Measurements from ENCODE around the gene IDNK. TPM values are rescaled to one million over a fixed set of nuclear protein-coding genes. Genes with fewer than 3 reads are reported as not detected.

IDNK gene
- total and polyA plus RNA-seq, 4 donors, result 1.7 to 21.8 (median 7.3) TPM

DNA sequence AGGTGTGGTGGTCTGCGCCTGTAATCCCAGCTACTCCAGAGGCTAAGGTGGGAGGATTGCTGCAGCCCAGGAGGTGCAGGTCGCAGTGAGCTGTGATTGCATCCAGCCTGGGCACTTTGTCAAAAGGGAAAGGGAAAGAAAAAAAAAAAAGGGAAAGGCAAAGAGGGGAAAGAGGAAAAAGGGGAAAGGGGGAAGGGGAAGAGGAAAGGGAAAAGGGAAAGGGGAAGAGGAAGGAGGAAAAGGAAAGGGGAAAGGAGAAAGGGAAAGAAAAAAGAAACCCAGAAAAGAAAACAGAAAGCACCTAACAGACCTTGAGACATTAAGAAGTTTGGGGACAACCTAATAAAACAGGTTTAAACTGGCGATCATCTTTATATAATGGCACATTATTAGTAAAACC, 40.0 kb downstream of the IDNK start:
- H3K36me3 ChIP-seq (ENCODE audit: control insufficient read depth in 1 of 2, insufficient read depth in 2 of 2, low read length in 1 of 2), result peaks cover 2 to 8% of the 10 kb centered on the region in 2 donors
- H3K9me3 ChIP-seq (ENCODE audit: control insufficient read depth, low read length), result no peaks in the 10 kb centered on the region
- H3K27me3 ChIP-seq (ENCODE audit: control insufficient read depth in 1 of 2, insufficient read depth in 2 of 2, low read length in 1 of 2), result no peaks in the 10 kb centered on the region
- ATAC-seq (ENCODE audit: low FRiP score), result no peak
- no peak overlapping the region for H3K4me3 ChIP-seq (ENCODE audit: low read length in 2 of 2)
- intact Hi-C loops (cut with DNase I), result no loop called here
- WGBS, 2 donors, result 93 to 98% methylated on average over 3 of the region's 3 CpGs
- no peak overlapping the region for H3K27ac ChIP-seq (ENCODE audit: low read depth in 1 of 2, low read length in 2 of 2)
- no peak for DNase-seq
- H3K4me1 ChIP-seq (ENCODE audit: control insufficient read depth in 1 of 2, insufficient read depth in 2 of 2, low read length in 2 of 2), result no peaks in the 10 kb centered on the region

DNA sequence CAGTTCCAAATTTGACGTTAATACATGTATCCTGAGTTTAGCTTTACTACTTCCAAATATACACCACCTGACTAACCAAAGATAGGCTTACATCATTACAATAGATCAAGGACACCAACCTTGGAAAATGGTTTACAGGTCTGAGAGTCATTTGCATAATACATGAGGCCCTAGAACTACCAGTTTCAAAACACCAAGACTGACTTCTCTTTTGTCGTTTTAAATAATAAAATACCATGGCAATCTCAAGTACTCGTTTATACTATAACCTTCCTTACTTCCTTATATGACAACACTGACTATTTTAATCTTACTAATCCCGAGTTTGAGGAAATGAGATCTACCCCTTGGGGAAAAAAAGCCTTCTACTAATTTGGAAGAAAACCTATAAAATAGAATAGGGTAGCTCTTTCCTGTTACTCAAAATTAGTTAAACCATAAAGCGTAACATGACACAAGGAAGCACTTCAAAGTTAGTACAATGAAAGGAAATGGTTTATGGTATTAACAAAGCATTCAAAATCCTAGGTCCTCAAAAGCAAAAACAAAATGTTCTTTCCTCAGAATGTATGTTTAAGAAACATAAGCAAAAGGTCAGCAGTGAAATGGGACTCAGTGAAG, 42.7 kb downstream of the IDNK start:
- WGBS, 2 donors, result 52 to 66% methylated on average over 5 of the region's 5 CpGs
- DNase-seq (no peak), ATAC-seq (ENCODE audit: low FRiP score) (no peak)
- no peaks in the 10 kb centered on the region for H3K9me3 ChIP-seq (ENCODE audit: control insufficient read depth, low read length)
- no peak overlapping the region for H3K27ac ChIP-seq (ENCODE audit: low read depth in 1 of 2, low read length in 2 of 2)
- intact Hi-C loops (cut with DNase I), result no loop called here
- no peaks in the 10 kb centered on the region for H3K4me1 ChIP-seq (ENCODE audit: control insufficient read depth in 1 of 2, insufficient read depth in 2 of 2, low read length in 2 of 2)
- no peaks in the 10 kb centered on the region for H3K27me3 ChIP-seq (ENCODE audit: control insufficient read depth in 1 of 2, insufficient read depth in 2 of 2, low read length in 1 of 2)
- no peak overlapping the region for H3K4me3 ChIP-seq (ENCODE audit: low read length in 2 of 2)
- H3K36me3 ChIP-seq (ENCODE audit: control insufficient read depth in 1 of 2, insufficient read depth in 2 of 2, low read length in 1 of 2), result peaks cover 2 to 4% of the 10 kb centered on the region in 2 donors

DNA sequence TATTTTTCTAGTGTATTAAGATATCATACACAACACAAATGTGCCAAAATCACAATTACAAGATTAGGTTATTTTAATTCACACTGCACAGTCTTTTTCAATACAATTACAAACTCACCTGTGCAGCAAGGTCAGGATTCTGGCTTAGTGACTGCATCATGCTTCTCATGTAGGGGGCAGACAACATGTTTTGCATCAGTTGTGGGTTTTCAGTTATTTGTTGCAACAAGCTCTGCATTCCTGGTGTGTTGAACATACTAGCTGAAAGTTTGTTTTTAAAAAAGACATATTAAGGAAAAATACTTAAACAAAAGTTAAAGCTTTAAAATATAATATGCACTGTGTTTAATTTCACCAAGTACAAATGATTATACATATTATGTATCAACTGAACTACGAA, 46.1 kb downstream of the IDNK start:
- WGBS, 2 donors, result 94 to 97% methylated on average over 1 of the region's 1 CpG
- DNase-seq, result no peak
- Histone ChIP-seq H3K4me1 (ENCODE audit: control insufficient read depth in 1 of 2, insufficient read depth in 2 of 2, low read length in 2 of 2) (no peaks in the 10 kb centered on the region), H3K27ac (ENCODE audit: low read depth in 1 of 2, low read length in 2 of 2) (no peak overlapping the region), H3K4me3 (ENCODE audit: low read length in 2 of 2) (no peak overlapping the region), H3K9me3 (ENCODE audit: control insufficient read depth, low read length) (no peaks in the 10 kb centered on the region), H3K27me3 (ENCODE audit: control insufficient read depth in 1 of 2, insufficient read depth in 2 of 2, low read length in 1 of 2) (no peaks in the 10 kb centered on the region), H3K36me3 (ENCODE audit: control insufficient read depth in 1 of 2, insufficient read depth in 2 of 2, low read length in 1 of 2) (peaks cover 4 to 5% of the 10 kb centered on the region in 2 donors)
- no peak for ATAC-seq (ENCODE audit: low FRiP score)
- intact Hi-C loops (cut with DNase I), result no loop called here

DNA sequence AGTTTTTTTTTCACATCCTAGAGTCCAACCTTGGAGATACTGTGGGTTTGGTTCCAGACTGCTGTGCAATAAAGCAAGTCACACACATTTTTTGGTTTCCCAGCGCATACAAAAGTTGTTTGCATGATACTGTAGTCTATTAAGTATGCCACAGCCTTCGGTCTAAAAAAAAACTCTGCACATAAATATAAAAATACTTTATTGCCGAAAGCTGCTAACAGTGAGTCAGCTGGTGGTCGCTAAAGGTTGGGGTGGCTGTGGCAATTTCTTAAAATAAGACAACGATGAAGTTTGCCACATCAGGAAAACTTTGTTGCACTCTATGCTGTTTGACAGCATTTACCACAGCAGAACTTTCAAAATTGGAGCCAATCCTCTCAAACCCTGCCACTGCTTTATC, 47.4 kb downstream of the IDNK start:
- Histone ChIP-seq H3K4me3 (ENCODE audit: low read length in 2 of 2) (no peak overlapping the region), H3K27me3 (ENCODE audit: control insufficient read depth in 1 of 2, insufficient read depth in 2 of 2, low read length in 1 of 2) (no peaks in the 10 kb centered on the region), H3K9me3 (ENCODE audit: control insufficient read depth, low read length) (no peaks in the 10 kb centered on the region), H3K4me1 (ENCODE audit: control insufficient read depth in 1 of 2, insufficient read depth in 2 of 2, low read length in 2 of 2) (no peaks in the 10 kb centered on the region), H3K27ac (ENCODE audit: low read depth in 1 of 2, low read length in 2 of 2) (no peak overlapping the region), H3K36me3 (ENCODE audit: control insufficient read depth in 1 of 2, insufficient read depth in 2 of 2, low read length in 1 of 2) (peaks cover 0 to 4% of the 10 kb centered on the region in 2 donors)
- no peak for DNase-seq
- ATAC-seq (ENCODE audit: low FRiP score), result no peak
- intact Hi-C loops (cut with DNase I), result no loop called here
- 87 to 88% methylated on average over 5 of the region's 5 CpGs for WGBS, 2 donors

DNA sequence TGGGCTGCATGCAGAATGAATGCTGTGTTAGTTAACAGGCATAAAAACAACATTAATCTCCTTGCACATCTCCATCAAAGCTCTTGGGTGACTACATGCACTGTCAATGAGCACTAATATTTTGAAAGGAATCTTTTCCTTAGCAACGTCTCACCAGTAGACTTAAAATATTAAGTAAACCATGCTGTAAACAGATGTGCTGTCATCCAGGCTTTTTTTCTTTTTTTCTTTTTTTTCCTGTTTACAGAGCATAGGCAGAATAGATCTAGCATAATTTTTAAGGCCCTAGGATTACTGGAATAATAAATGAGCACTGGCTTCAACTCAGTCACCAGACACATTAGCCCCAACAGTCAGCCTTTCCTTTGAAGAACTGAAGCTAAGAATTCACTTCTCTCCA, 48.5 kb downstream of the IDNK start:
- Histone ChIP-seq H3K27me3 (ENCODE audit: control insufficient read depth in 1 of 2, insufficient read depth in 2 of 2, low read length in 1 of 2) (no peaks in the 10 kb centered on the region), H3K4me3 (ENCODE audit: low read length in 2 of 2) (no peak overlapping the region), H3K4me1 (ENCODE audit: control insufficient read depth in 1 of 2, insufficient read depth in 2 of 2, low read length in 2 of 2) (no peaks in the 10 kb centered on the region), H3K9me3 (ENCODE audit: control insufficient read depth, low read length) (no peaks in the 10 kb centered on the region), H3K27ac (ENCODE audit: low read depth in 1 of 2, low read length in 2 of 2) (no peak overlapping the region), H3K36me3 (ENCODE audit: control insufficient read depth in 1 of 2, insufficient read depth in 2 of 2, low read length in 1 of 2) (peaks cover 0 to 4% of the 10 kb centered on the region in 2 donors)
- intact Hi-C loops (cut with DNase I), result no loop called here
- DNase-seq, result no peak
- ATAC-seq (ENCODE audit: low FRiP score), result no peak
- 39 to 40% methylated on average over 1 of the region's 1 CpG for WGBS, 2 donors

DNA sequence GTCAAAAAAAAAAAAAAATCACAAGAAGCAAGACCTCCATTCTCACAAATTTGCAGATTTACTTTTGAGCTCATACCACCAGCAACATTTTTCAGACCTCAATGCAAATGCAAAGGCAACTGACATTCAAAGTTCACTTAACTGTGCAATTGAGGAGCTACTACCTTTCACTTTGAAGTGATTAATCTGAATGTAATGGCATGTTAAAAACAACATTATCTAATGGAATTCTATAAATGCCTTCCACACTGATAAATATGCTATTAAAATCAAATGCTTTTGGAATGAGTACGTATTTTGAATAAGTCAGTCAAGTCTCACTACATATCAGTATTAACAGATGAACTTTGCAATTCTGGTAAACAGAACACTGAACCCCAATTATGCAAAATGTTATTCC, 52.5 kb downstream of the IDNK start:
- no peak for ATAC-seq (ENCODE audit: low FRiP score)
- intact Hi-C loops (cut with DNase I), result no loop called here
- Histone ChIP-seq H3K9me3 (ENCODE audit: control insufficient read depth, low read length) (no peaks in the 10 kb centered on the region), H3K27ac (ENCODE audit: low read depth in 1 of 2, low read length in 2 of 2) (no peak overlapping the region), H3K4me1 (ENCODE audit: control insufficient read depth in 1 of 2, insufficient read depth in 2 of 2, low read length in 2 of 2) (no peaks in the 10 kb centered on the region), H3K4me3 (ENCODE audit: low read length in 2 of 2) (no peak overlapping the region), H3K36me3 (ENCODE audit: control insufficient read depth in 1 of 2, insufficient read depth in 2 of 2, low read length in 1 of 2) (peaks cover 5 to 8% of the 10 kb centered on the region in 2 donors), H3K27me3 (ENCODE audit: control insufficient read depth in 1 of 2, insufficient read depth in 2 of 2, low read length in 1 of 2) (no peaks in the 10 kb centered on the region)
- WGBS, 2 donors, result 50 to 65% methylated on average over 1 of the region's 1 CpG
- DNase-seq, result no peak

DNA sequence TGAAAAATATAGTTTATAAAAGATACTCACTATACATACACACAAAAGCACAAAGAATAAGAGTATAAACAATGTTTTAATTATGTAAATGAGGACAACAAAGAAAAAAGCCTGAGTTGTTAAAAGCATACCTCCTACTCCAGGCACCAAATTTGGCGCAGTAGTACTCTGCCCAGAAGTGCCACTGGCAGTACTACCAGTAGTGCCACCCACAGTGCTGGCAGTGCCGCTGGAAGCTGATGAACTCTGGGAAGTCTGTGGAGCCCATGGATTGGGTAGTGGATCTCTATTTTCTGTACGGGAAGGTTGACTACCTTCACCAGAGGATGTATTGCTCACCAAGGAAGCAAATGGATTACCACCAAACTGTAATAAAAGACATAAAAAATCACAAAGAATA, 54.7 kb downstream of the IDNK start:
- DNase-seq (no peak), ATAC-seq (ENCODE audit: low FRiP score) (no peak)
- intact Hi-C loops (cut with DNase I), result no loop called here
- no peaks in the 10 kb centered on the region for H3K9me3 ChIP-seq (ENCODE audit: control insufficient read depth, low read length)
- H3K36me3 ChIP-seq (ENCODE audit: control insufficient read depth in 1 of 2, insufficient read depth in 2 of 2, low read length in 1 of 2), result peaks cover 8 to 10% of the 10 kb centered on the region in 2 donors
- H3K27ac ChIP-seq (ENCODE audit: low read depth in 1 of 2, low read length in 2 of 2), result no peak overlapping the region
- WGBS, 2 donors, result 93 to 96% methylated on average over 3 of the region's 3 CpGs
- H3K4me1 ChIP-seq (ENCODE audit: control insufficient read depth in 1 of 2, insufficient read depth in 2 of 2, low read length in 2 of 2), result no peaks in the 10 kb centered on the region
- no peaks in the 10 kb centered on the region for H3K27me3 ChIP-seq (ENCODE audit: control insufficient read depth in 1 of 2, insufficient read depth in 2 of 2, low read length in 1 of 2)
- H3K4me3 ChIP-seq (ENCODE audit: low read length in 2 of 2), result no peak overlapping the region

DNA sequence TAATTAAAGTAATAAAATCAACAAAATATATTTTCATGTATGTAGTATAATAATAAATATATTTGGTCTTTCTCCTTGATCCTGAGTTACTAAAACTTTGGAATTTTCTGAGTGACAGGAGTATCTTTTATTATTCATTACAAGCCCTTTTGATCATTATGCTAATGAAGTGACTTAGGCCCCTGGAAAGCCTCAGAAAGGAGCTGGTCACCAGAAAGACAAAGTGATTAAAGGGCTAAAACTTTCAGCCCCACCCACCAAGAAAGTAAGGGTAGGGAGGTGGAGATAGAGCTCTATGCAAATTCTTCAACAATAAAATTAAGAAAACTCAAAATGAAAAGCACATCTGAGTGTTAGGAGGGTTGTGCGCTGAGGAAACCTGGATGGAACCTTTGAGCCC, 57.3 kb downstream of the IDNK start:
- DNase-seq (no peak), ATAC-seq (ENCODE audit: low FRiP score) (no peak)
- Histone ChIP-seq H3K9me3 (ENCODE audit: control insufficient read depth, low read length) (no peaks in the 10 kb centered on the region), H3K4me1 (ENCODE audit: control insufficient read depth in 1 of 2, insufficient read depth in 2 of 2, low read length in 2 of 2) (no peaks in the 10 kb centered on the region), H3K27ac (ENCODE audit: low read depth in 1 of 2, low read length in 2 of 2) (no peak overlapping the region), H3K27me3 (ENCODE audit: control insufficient read depth in 1 of 2, insufficient read depth in 2 of 2, low read length in 1 of 2) (no peaks in the 10 kb centered on the region), H3K4me3 (ENCODE audit: low read length in 2 of 2) (no peak overlapping the region), H3K36me3 (ENCODE audit: control insufficient read depth in 1 of 2, insufficient read depth in 2 of 2, low read length in 1 of 2) (peaks cover 6 to 10% of the 10 kb centered on the region in 2 donors)
- intact Hi-C loops (cut with DNase I), result no loop called here
- 100% methylated on average over 1 of the region's 1 CpG for WGBS, 2 donors

DNA sequence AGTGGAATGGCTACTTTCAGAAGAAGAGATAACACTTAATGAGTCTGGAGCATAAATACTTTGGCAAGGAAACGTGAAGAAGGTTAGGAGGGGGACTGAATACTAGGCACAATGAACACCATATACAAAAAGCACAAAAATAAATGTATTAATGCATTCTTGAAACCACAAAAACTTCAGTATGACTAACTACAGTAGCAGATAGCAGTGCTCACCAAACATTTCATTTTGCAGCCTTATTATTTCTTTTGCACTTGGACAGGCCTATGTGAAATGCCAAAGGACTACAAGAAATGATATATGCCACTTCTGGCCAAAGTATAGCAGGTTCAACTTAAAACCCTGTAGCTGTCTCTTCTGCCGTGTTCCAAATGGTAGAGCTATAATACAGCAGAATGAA, 58.5 kb downstream of the IDNK start:
- no peak overlapping the region for H3K4me3 ChIP-seq (ENCODE audit: low read length in 2 of 2)
- peaks cover 6 to 10% of the 10 kb centered on the region in 2 donors for H3K36me3 ChIP-seq (ENCODE audit: control insufficient read depth in 1 of 2, insufficient read depth in 2 of 2, low read length in 1 of 2)
- no peak overlapping the region for H3K27ac ChIP-seq (ENCODE audit: low read depth in 1 of 2, low read length in 2 of 2)
- H3K27me3 ChIP-seq (ENCODE audit: control insufficient read depth in 1 of 2, insufficient read depth in 2 of 2, low read length in 1 of 2), result no peaks in the 10 kb centered on the region
- H3K4me1 ChIP-seq (ENCODE audit: control insufficient read depth in 1 of 2, insufficient read depth in 2 of 2, low read length in 2 of 2), result no peaks in the 10 kb centered on the region
- H3K9me3 ChIP-seq (ENCODE audit: control insufficient read depth, low read length), result no peaks in the 10 kb centered on the region
- ATAC-seq (ENCODE audit: low FRiP score), result no peak
- DNase-seq, result no peak
- intact Hi-C loops (cut with DNase I), result no loop called here
- 72% methylated on average over 2 of the region's 2 CpGs for WGBS, 2 donors
